Transverse colon (tissue), 4 donors: ENCODE measurements around the gene GALNT17. TPM values are rescaled to one million over a fixed set of nuclear protein-coding genes. Genes with fewer than 3 reads are reported as not detected.

ENCODE experiments used
- DNase-seq: peaks from one replicate; pipeline ENCODE4 v3.0.0-alpha.2; 2019
- H3K27ac ChIP-seq, 4 donors: fragments of 200-600 bp; sonication (generic); 2 replicates each; pipeline ENCODE4 v1.5.1; 2016 to 2018; ENCODE audit warnings: inconsistent platforms in 4 of 4
- H3K27me3 ChIP-seq: fragments of 200-600 bp; sonication (generic); 2 replicates; pipeline ENCODE4 v1.5.1; 2017; ENCODE audit warnings: inconsistent platforms
- H3K36me3 ChIP-seq, 4 donors: fragments of 200-600 bp; sonication (generic); 2 replicates each; pipeline ENCODE4 v1.5.1; 2017 to 2019; ENCODE audit warnings: inconsistent platforms in 4 of 4
- H3K4me1 ChIP-seq, 4 donors: fragments of 200-600 bp; sonication (generic); 2 replicates each; pipeline ENCODE4 v1.5.1; 2017 to 2020; ENCODE audit warnings: inconsistent platforms in 4 of 4
- H3K4me3 ChIP-seq, 4 donors: fragments of 200-600 bp; sonication (generic); 1 replicate in 1 of 4; 2 replicates in 3 of 4; pipeline versions ENCODE4 v1.5.1 to v1.6.1; 2017 to 2019; ENCODE audit warnings: inconsistent platforms in 4 of 4
- H3K9me3 ChIP-seq, 2 donors: fragments of 200-600 bp; sonication (generic); 2 replicates each; pipeline ENCODE4 v1.5.1; 2017 to 2019; ENCODE audit warnings: inconsistent platforms in 2 of 2
- CTCF ChIP-seq, 5 experiments: fragments of 200-600 bp in 3 of 5; fragments of 450-650 bp in 2 of 5; sonication (generic) in 3 of 5; IDR thresholded peaks; 1 replicate in 2 of 5; 2 replicates in 3 of 5; pipeline ENCODE4 v1.5.1; 2016 to 2017; ENCODE audit warnings: antibody characterized with exemption in 5 of 5, inconsistent platforms in 3 of 5, mild to moderate bottlenecking in 2 of 5, moderate library complexity in 1 of 5
- EP300 ChIP-seq: sonication (generic); formaldehyde crosslinking; IDR thresholded peaks from one replicate; pipeline ENCODE4 v1.6.1; 2017; ENCODE audit warnings: antibody characterized with exemption, low read depth
- POLR2A ChIP-seq: fragments of 450-650 bp; IDR thresholded peaks from one replicate; pipeline ENCODE4 v1.6.1; 2016; ENCODE audit warnings: antibody characterized with exemption, mild to moderate bottlenecking, moderate library complexity
- POLR2AphosphoS5 ChIP-seq, 3 donors: sonication (generic); formaldehyde crosslinking; IDR thresholded peaks; one replicate each; pipeline ENCODE4 v1.6.1; 2016; ENCODE audit warnings: antibody characterized with exemption in 3 of 3
- WGBS, 2 donors: methylation state at CpG; one replicate each; pipeline ENCODE4 v1.1.5; 2018; ENCODE audit warnings: low coverage in 1 of 2; 5-methylcytosine and 5-hydroxymethylcytosine counted together
- in situ Hi-C, 4 donors: fragments of 200-750 bp; cut with MboI; loops; one replicate each; pipeline versions ENCODE4 v1.15.0 to v1.15.1; 2017; ENCODE audit warnings: low sequenced_read_pairs in 3 of 4, low pct_ligation_motif_present in 1 of 4, low pct_unique_long_range_greater_than_20kb in 1 of 4
- intact Hi-C: fragments of 100-400 bp; cut with DNase I; formaldehyde crosslinking; loops from one replicate; pipeline ENCODE4 v1.15.1; 2023; ENCODE audit warnings: low total_unique reads
- total RNA-seq, 4 donors: library from RNA; depleted of rRNA; stranded (reverse); fragments of >200 nt; gene quantifications; one replicate each; pipeline ENCODE4 v1.1.0, GENCODE V29; 2016

The GALNT17 gene
- total RNA-seq, 4 donors from 2014 or later = 2.6 to 6.6 (median 5.7) TPM

GRCh38 chr7:71165708-71166107 lies 33.8 kb downstream of the GALNT17 start:
- no peaks in the 10 kb centered on the region for H3K36me3 ChIP-seq
- DNase-seq = no peak
- H3K4me1 ChIP-seq = no peaks in the 10 kb centered on the region
- no peak for TF ChIP-seq CTCF (IDR thresholded peaks at IDR 0.05)
- no peak for TF ChIP-seq EP300
- no peak for TF ChIP-seq POLR2A
- no peak for TF ChIP-seq POLR2AphosphoS5 (IDR thresholded peaks at IDR 0.05)
- no peak overlapping the region for H3K27ac ChIP-seq
- no peaks in the 10 kb centered on the region for H3K9me3 ChIP-seq
- WGBS, 2 donors = 72 to 76% methylated on average over 6 of the region's 6 CpGs
- in situ Hi-C loops (no loop called here), intact Hi-C loops (no loop called here)
- H3K4me3 ChIP-seq = no peak overlapping the region
- H3K27me3 ChIP-seq = no peaks in the 10 kb centered on the region

- whole genome bisulfite sequencing, 2 donors = 64 to 70% methylated on average over 4 of the region's 4 CpGs
- H3K27ac ChIP-seq = no peak overlapping the region
- H3K9me3 ChIP-seq = peaks cover 2 to 4% of the 10 kb centered on the region in 2 donors
- H3K4me1 ChIP-seq = no peaks in the 10 kb centered on the region
- in situ Hi-C loops (no loop called here), intact Hi-C loops (no loop called here)
- no peak for DNase-seq
- no peaks in the 10 kb centered on the region for H3K36me3 ChIP-seq
- H3K4me3 ChIP-seq = no peak overlapping the region
- no peaks in the 10 kb centered on the region for H3K27me3 ChIP-seq
- TF ChIP-seq POLR2A (no peak), CTCF (IDR thresholded peaks at IDR 0.05) (no peak), EP300 (no peak), POLR2AphosphoS5 (IDR thresholded peaks at IDR 0.05) (no peak)
Measured at GRCh38 chr7:71171476-71171875, 39.5 kb downstream of the GALNT17 start.

- in situ Hi-C loops (no loop called here), intact Hi-C loops (no loop called here)
- Histone ChIP-seq H3K4me1 (no peaks in the 10 kb centered on the region), H3K27me3 (no peaks in the 10 kb centered on the region), H3K36me3 (no peaks in the 10 kb centered on the region), H3K4me3 (no peak overlapping the region), H3K27ac (no peak overlapping the region), H3K9me3 (peaks cover 5 to 10% of the 10 kb centered on the region in 2 donors)
- no peak for DNase-seq
- TF ChIP-seq POLR2AphosphoS5 (IDR thresholded peaks at IDR 0.05) = no peak
- no peak for TF ChIP-seq CTCF (IDR thresholded peaks at IDR 0.05)
- no peak for TF ChIP-seq POLR2A
- TF ChIP-seq EP300 = no peak
- WGBS, 2 donors = 75 to 80% methylated on average over 2 to 7 of the region's 7 CpGs
Measured at GRCh38 chr7:71173955-71174354, 42.0 kb downstream of the GALNT17 start.

GRCh38 chr7:71182438-71182935 lies 50.5 kb downstream of the GALNT17 start:
- Histone ChIP-seq H3K4me1 (no peaks in the 10 kb centered on the region), H3K36me3 (no peaks in the 10 kb centered on the region), H3K9me3 (peaks cover 0 to 5% of the 10 kb centered on the region in 2 donors), H3K27ac (no peak overlapping the region), H3K4me3 (no peak overlapping the region), H3K27me3 (no peaks in the 10 kb centered on the region)
- intact Hi-C loops (no loop called here), in situ Hi-C loops (no loop called here)
- TF ChIP-seq CTCF (IDR thresholded peaks at IDR 0.05) (no peak), POLR2A (no peak), EP300 (no peak), POLR2AphosphoS5 (IDR thresholded peaks at IDR 0.05) (no peak)
- WGBS, 2 donors = 60 to 70% methylated on average over 1 to 4 of the region's 4 CpGs
- DNase-seq = no peak
